VCaP (cell line): ENCODE measurements around the gene SULT4A1.
"Not testable (repeated sequence)": the region's sequence is repeated elsewhere in the genome, so short reads cannot be mapped to it uniquely, and the experiment has no call there.

Source experiments
- H3K27ac ChIP-seq: fragments of 450-650 bp; 2 replicates; pipeline ENCODE4 v1.5.1; 2017
- TF ChIP-seq, protein P1 (sequence below): fragments of 450-650 bp; conservative IDR thresholded peaks from 2 replicates; pipeline ENCODE4 v1.5.1; 2017; ENCODE audit warnings: mild to moderate bottlenecking, moderate library complexity

The SULT4A1 gene, protein sequence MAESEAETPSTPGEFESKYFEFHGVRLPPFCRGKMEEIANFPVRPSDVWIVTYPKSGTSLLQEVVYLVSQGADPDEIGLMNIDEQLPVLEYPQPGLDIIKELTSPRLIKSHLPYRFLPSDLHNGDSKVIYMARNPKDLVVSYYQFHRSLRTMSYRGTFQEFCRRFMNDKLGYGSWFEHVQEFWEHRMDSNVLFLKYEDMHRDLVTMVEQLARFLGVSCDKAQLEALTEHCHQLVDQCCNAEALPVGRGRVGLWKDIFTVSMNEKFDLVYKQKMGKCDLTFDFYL

DNA sequence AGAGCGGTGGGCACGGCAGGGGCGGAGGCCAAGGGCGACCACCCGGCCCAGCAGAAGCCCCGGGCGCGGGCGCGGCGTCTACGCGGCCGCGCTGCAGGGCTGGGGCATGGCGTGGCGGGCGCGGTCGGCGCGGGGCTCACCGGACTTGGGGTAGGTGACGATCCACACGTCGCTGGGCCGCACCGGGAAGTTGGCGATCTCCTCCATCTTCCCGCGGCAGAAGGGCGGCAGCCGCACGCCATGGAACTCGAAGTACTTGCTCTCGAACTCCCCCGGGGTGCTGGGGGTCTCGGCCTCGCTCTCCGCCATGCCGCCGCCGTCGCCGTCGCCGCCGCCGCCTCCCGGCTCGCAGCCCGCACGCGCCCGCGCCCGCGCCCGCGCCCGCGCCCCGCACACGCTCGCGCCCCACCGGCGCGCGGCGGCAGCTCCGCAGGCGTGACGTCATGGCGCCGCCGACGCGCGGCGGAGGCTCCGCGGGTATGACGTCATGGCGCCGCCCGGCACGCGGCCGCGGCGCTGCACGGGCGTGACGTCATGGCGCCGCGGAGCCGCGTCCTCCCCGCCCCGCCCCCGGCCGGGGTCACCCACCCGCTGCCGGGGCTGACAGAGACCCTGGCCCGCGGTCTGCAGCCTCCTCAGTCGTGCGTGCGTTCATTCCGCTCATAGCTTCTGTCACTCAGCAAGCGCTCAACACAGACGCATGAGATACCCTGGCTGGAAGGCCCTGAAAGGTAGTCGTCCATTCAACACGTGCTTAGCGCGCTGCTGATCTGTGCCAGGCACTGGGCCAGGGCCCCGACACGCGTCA, at the start of gene SULT4A1:
TSS of gene SULT4A1 (minus strand) at position 440 of the 808 bp plus-strand sequence. CDS start at position 309, 131 bp downstream.
- H3K27ac ChIP-seq, result peak within 1 kb of the TSS; percentile 57
- TF ChIP-seq, protein P1, sequence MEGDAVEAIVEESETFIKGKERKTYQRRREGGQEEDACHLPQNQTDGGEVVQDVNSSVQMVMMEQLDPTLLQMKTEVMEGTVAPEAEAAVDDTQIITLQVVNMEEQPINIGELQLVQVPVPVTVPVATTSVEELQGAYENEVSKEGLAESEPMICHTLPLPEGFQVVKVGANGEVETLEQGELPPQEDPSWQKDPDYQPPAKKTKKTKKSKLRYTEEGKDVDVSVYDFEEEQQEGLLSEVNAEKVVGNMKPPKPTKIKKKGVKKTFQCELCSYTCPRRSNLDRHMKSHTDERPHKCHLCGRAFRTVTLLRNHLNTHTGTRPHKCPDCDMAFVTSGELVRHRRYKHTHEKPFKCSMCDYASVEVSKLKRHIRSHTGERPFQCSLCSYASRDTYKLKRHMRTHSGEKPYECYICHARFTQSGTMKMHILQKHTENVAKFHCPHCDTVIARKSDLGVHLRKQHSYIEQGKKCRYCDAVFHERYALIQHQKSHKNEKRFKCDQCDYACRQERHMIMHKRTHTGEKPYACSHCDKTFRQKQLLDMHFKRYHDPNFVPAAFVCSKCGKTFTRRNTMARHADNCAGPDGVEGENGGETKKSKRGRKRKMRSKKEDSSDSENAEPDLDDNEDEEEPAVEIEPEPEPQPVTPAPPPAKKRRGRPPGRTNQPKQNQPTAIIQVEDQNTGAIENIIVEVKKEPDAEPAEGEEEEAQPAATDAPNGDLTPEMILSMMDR, result no peak

DNA sequence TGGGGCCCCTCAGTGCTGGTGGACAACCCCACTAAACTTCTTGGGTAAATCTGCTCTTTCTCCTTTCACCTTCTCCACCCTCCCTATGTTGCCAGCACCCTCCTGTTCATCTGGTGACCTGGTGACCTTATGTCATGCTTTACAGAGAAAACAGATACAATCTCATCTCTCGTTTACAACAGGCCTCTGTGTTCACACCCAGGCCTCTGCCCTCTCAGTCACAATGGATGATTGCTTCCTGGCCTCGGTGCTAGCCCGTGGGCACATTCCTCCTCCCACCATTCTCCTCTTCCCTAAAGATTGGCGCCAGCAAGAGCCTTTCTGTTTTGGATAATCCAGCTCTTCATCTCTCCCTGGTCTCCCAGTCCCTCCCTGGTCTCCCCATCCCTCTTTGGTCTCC, 49.0 kb upstream of the SULT4A1 start:
- no peak overlapping the region for H3K27ac ChIP-seq
- TF ChIP-seq, protein P1, result no peak

DNA sequence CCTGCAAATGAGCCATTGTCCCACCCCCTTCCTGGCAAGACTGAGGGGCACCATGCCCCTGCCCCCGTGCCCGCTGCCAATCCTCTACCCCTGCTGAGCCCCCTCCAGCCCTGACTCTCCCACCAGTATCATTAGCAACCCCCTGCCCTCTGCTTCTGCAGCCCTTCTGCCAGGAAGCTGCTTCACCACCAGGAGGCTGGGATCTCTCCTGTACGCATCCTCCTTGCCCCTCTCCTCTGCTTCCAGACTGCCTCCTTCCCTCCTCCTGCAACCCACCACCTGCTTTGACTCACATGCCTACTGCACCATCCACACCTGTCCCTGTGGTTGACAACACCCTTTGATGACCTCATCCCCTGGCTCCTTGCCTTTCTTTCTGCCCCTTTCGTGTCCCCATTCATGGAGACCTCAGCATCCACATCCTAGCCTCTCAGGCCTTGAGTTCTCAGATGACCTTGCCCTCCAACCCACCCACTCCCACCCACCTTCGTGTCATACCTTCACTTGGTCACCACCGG, 47.9 kb upstream of the SULT4A1 start:
- TF ChIP-seq, protein P1, result no peak
- H3K27ac ChIP-seq, result no peak overlapping the region

DNA sequence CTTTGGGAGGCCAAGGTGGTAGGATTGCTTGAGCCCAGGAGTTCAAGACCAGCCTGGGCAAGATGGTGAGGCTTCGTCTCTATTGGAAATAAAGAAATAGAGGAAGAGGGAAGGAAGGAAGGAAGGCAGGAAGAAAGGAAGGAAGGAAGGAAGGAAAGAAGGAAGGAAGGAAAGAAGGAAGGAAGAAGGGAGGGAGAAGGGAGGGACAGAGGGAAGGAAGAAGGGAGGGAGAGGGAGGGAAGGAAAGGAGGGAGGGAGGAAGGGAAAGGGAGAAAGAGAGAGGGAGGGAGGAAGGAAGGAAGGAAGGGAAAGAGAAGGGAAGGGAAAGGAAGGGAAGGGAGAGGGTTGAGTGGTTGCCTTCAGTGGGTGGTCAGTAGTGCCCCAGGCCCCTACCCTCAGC, 47.4 kb upstream of the SULT4A1 start:
- H3K27ac ChIP-seq, result no peak overlapping the region
- TF ChIP-seq, protein P1, result no peak

DNA sequence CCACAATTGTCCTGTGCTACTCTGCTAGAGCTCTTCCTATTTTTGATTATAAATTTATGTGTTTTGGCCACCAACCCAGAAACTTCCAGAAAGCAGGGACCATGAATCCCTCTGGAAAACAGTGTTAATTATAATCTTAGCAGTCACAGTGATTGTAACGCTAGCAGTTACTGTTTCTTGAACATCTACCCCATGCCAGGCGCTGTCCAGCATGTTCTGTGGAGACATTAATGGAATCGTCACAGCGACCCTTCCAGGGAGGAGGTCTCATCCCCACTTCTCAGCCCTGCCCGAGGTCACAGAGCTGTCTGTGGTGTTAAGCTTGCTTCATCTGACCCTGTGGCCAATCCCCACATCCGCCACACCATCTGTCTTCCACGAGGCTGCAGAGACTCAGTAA, 43.4 kb upstream of the SULT4A1 start:
- TF ChIP-seq, protein P1, result no peak

DNA sequence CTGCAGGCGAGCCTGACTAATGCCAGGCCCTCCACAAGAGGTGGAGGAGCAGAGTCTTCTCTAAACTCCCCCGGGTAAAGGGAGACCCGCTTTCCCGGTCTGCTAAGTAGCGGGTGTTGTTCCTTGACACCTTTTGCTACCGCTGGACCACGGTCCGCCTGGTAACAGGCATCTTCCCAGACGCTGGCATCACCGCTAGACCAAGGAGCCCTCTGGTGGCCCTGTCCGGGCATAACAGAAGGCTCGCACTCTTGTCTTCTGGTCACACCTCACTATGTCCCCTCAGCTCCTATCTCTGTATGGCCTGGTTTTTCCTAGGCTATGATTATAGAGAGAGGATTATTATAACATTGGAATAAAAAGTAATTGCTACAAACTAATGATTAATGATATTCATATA, 42.1 kb upstream of the SULT4A1 start:
- not testable (repeated sequence) for H3K27ac ChIP-seq
- TF ChIP-seq, protein P1, result peak; percentile 71

More for the DNA sequence above, 43.4 kb upstream of the SULT4A1 start:
- no peak overlapping the region for H3K27ac ChIP-seq

DNA sequence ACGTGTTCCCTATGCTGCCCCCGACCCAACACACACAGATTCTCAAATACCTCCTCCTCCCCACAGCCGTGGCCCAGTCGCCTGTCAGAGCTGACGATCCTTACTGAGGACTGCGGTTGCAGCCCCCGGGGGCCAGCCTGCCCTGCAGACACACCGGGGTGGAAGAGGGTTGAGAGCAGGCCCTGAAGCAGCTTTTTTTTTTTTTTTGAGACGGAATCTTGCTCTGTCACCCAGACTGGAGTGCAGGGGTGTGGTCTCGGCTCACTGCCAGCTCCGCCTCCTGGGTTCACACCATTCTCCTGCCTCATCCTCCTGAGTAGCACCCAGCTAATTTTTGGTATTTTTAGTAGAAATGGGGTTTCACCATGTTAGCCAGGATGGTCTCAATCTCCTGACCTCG, 40.7 kb upstream of the SULT4A1 start:
- not testable (repeated sequence) for H3K27ac ChIP-seq
